Cardiac fibroblast (primary cell): ENCODE data around the gene ZBTB20.

Experiments used
- DNase-seq, 2 donors: peaks; one replicate each; pipeline versions ENCODE4 v3.0.0 to v3.0.0-alpha.2; 2010; ENCODE audit warnings: low read depth in 2 of 2
- H3K4me3 ChIP-seq, 2 donors: replicated peaks in 1 of 2; 1 replicate in 1 of 2; 2 replicates in 1 of 2; pipeline ENCODE4 v1.5.1; 2011; ENCODE audit warnings: low read depth in 2 of 2, low read length in 2 of 2, mild to moderate bottlenecking in 2 of 2, moderate library complexity in 1 of 2
- TF ChIP-seq, protein P1 (sequence below): IDR thresholded peaks from one replicate; pipeline ENCODE4 v1.5.1; 2011; ENCODE audit warnings: low read depth, mild to moderate bottlenecking, low read length, inconsistent platforms

ZBTB20 gene

DNA sequence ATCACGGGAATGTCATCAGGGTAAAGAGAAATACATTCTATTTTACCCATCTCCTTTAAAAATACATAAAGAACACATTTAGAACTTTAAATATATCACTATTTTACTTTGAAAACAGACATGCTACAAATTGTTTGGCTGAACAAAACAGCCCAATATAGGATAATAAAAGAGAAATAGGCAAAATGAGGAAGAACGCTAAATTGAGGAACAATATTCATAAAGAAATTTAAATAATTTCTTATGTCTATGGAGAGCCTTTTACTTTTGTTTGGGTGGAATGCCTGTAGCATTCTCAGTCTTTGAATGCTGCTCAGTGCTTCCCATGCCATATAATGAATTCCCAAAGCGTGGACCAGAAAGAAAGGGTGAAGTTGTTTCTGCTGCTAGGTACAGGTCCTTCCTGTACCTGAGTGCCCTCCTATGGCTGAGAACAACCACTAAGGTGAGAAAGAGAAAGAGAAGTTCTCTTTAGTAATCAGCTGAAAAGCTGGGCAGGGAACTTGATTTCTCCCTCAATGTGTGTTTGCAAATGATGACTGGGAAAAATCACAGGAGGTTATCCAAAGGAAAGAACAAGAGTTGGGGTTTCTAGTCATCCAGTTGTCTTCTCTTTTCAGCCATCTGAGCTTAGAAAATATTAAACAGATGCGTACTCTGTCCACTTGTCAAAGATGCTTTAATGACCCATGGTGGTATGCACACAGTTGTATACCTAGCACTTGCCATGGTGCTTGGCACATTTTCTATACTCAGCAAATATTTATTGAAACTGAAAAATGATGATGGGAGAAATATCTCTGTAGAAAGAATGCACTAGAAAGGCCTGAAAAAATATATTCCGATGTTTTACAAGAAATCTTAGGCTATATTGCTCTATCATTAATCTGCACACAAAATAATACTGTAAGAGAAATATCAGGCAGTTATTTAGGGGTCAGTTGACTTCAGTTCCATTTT lies 448.7 kb downstream of the ZBTB20 start:
- TF ChIP-seq, protein P1, sequence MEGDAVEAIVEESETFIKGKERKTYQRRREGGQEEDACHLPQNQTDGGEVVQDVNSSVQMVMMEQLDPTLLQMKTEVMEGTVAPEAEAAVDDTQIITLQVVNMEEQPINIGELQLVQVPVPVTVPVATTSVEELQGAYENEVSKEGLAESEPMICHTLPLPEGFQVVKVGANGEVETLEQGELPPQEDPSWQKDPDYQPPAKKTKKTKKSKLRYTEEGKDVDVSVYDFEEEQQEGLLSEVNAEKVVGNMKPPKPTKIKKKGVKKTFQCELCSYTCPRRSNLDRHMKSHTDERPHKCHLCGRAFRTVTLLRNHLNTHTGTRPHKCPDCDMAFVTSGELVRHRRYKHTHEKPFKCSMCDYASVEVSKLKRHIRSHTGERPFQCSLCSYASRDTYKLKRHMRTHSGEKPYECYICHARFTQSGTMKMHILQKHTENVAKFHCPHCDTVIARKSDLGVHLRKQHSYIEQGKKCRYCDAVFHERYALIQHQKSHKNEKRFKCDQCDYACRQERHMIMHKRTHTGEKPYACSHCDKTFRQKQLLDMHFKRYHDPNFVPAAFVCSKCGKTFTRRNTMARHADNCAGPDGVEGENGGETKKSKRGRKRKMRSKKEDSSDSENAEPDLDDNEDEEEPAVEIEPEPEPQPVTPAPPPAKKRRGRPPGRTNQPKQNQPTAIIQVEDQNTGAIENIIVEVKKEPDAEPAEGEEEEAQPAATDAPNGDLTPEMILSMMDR = no peak
- DNase-seq = no peak
- H3K4me3 ChIP-seq = no peak overlapping the region

- H3K4me3 ChIP-seq = no peak overlapping the region
- TF ChIP-seq, protein P1 = no peak
Observed at GRCh38 chr3:114697401-114697800, 449.7 kb downstream of the ZBTB20 start.

GRCh38 chr3:114694251-114694650 lies 452.8 kb downstream of the ZBTB20 start:
- DNase-seq = no peak
- H3K4me3 ChIP-seq = no peak overlapping the region
- TF ChIP-seq, protein P1 = no peak

More at GRCh38 chr3:114697401-114697800, 449.7 kb downstream of the ZBTB20 start:
- DNase-seq = peak in 1 of 2 donors; percentile 46

GRCh38 chr3:114691871-114692270 lies 455.2 kb downstream of the ZBTB20 start:
- no peak for DNase-seq
- TF ChIP-seq, protein P1 = no peak
- no peak overlapping the region for H3K4me3 ChIP-seq

DNA sequence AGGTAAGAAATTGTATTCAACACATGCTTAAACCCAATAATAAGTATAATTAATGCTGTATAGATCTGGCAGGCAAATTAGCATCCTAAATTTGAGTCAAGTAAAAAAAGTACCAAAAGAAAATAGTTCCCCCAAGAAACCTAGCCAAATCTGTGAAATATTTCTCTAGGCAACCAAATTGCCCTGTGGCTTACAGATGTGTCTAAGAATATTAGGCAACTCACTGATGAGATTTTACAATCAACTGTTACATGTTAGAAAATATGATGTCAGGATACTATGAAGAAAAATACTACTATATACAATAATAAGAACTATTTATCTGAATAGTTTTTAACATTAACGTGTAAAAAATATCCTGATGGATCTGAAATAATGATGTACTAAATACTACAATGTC lies 456.2 kb downstream of the ZBTB20 start:
- TF ChIP-seq, protein P1 = no peak
- DNase-seq = no peak

GRCh38 chr3:114687151-114687550 lies 459.9 kb downstream of the ZBTB20 start:
- H3K4me3 ChIP-seq = no peak overlapping the region
- TF ChIP-seq, protein P1 = no peak
- no peak for DNase-seq

More for the DNA sequence above, 456.2 kb downstream of the ZBTB20 start:
- H3K4me3 ChIP-seq = no peak overlapping the region
